ENCODE results near the gene ECM2. TPM values are rescaled to one million over a fixed set of nuclear protein-coding genes. Genes with fewer than 3 reads are reported as not detected.

Gene ECM2
- total RNA-seq, 2 donors from 2014 or later = 1.8 to 3.2 TPM

DNA sequence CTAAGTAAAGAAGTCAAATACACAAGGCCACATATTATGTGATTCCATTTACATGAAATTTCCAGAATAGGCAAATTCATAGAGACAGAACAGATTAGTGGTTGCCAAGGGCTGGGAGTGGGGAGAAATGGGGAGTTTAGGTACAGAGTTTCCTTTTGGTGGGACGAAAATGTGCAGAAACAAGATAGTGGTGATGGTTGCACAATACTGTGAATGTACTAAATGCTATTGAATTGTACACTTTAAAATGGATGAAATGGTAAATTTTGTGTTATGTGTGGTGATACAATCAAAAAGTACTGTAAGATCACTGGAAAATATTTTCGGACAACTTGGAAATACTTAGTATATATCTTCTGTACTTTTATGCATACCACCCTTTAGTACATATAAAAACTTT lies 15.0 kb downstream of the ECM2 start:
- Histone ChIP-seq H3K27me3 (ENCODE audit: control insufficient read depth, insufficient read depth, low read length, poor library complexity, severe bottlenecking) (no peaks in the 10 kb centered on the region), H3K9me3 (ENCODE audit: control insufficient read depth, low read length) (no peaks in the 10 kb centered on the region), H3K9ac (ENCODE audit: extremely low read depth, low read length, poor library complexity, severe bottlenecking) (no peak overlapping the region), H3K36me3 (ENCODE audit: control insufficient read depth, insufficient read depth, low read length) (no peaks in the 10 kb centered on the region), H3K4me1 (ENCODE audit: control insufficient read depth, insufficient read depth, low read length) (peaks cover 6% of the 10 kb centered on the region), H3K4me3 (ENCODE audit: low read length) (no peak overlapping the region), H3K27ac (ENCODE audit: low read depth, low read length) (no peak overlapping the region)
- H3K27me3 Mint-ChIP-seq (ENCODE audit: insufficient read depth) = no peaks in the 10 kb centered on the region
- no peak overlapping the region for H3K4me3 Mint-ChIP-seq
- TF ChIP-seq, protein P1, sequence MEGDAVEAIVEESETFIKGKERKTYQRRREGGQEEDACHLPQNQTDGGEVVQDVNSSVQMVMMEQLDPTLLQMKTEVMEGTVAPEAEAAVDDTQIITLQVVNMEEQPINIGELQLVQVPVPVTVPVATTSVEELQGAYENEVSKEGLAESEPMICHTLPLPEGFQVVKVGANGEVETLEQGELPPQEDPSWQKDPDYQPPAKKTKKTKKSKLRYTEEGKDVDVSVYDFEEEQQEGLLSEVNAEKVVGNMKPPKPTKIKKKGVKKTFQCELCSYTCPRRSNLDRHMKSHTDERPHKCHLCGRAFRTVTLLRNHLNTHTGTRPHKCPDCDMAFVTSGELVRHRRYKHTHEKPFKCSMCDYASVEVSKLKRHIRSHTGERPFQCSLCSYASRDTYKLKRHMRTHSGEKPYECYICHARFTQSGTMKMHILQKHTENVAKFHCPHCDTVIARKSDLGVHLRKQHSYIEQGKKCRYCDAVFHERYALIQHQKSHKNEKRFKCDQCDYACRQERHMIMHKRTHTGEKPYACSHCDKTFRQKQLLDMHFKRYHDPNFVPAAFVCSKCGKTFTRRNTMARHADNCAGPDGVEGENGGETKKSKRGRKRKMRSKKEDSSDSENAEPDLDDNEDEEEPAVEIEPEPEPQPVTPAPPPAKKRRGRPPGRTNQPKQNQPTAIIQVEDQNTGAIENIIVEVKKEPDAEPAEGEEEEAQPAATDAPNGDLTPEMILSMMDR (conservative IDR thresholded peaks at IDR 0.05) = no peak
- no peak for DNase-seq
- no peak overlapping the region for H3K27ac Mint-ChIP-seq
- H3K36me3 Mint-ChIP-seq (ENCODE audit: low read depth) = peaks cover 2% of the 10 kb centered on the region
- WGBS, 2 experiments (ENCODE audit: insufficient coverage in 1 of 2, insufficient read length in 1 of 2) = 88 to 100% methylated on average over 1 of the region's 2 CpGs
- peaks cover 21% of the 10 kb centered on the region for H3K4me1 Mint-ChIP-seq
- H3K9me3 Mint-ChIP-seq = peaks cover 4% of the 10 kb centered on the region

DNA sequence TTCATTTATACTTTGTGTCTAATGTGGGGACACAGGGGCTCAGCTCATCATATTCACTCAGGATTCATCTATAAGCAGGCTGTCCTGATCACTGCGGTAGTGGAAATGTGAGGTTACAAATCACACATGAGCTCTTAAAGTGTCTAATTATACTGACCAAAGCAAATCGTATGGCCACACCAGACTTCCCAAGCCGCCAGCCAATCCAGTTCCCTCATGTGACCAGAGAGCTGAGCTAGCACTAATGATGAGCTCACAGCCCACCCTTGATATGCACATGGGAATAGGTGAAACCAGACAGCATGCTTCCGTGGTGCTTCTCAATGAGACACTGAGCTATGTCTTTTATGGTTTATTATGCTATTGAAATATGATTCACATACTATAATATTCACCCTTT lies 17.6 kb downstream of the ECM2 start:
- 93 to 97% methylated on average over 3 of the region's 4 CpGs for WGBS, 2 experiments (ENCODE audit: insufficient coverage in 1 of 2, insufficient read length in 1 of 2)
- Mint-ChIP-seq H3K36me3 (ENCODE audit: low read depth) (peaks cover 2% of the 10 kb centered on the region), H3K27ac (no peak overlapping the region), H3K4me3 (no peak overlapping the region), H3K27me3 (ENCODE audit: insufficient read depth) (no peaks in the 10 kb centered on the region), H3K9me3 (peaks cover 4% of the 10 kb centered on the region), H3K4me1 (peaks cover 13% of the 10 kb centered on the region)
- H3K4me1 ChIP-seq (ENCODE audit: control insufficient read depth, insufficient read depth, low read length) = peaks cover 4% of the 10 kb centered on the region
- H3K4me3 ChIP-seq (ENCODE audit: low read length) = no peak overlapping the region
- no peak overlapping the region for H3K9ac ChIP-seq (ENCODE audit: extremely low read depth, low read length, poor library complexity, severe bottlenecking)
- H3K36me3 ChIP-seq (ENCODE audit: control insufficient read depth, insufficient read depth, low read length) = no peaks in the 10 kb centered on the region
- no peak overlapping the region for H3K27ac ChIP-seq (ENCODE audit: low read depth, low read length)
- H3K27me3 ChIP-seq (ENCODE audit: control insufficient read depth, insufficient read depth, low read length, poor library complexity, severe bottlenecking) = no peaks in the 10 kb centered on the region
- TF ChIP-seq, protein P1 (conservative IDR thresholded peaks at IDR 0.05) = no peak
- H3K9me3 ChIP-seq (ENCODE audit: control insufficient read depth, low read length) = no peaks in the 10 kb centered on the region
- no peak for DNase-seq

DNA sequence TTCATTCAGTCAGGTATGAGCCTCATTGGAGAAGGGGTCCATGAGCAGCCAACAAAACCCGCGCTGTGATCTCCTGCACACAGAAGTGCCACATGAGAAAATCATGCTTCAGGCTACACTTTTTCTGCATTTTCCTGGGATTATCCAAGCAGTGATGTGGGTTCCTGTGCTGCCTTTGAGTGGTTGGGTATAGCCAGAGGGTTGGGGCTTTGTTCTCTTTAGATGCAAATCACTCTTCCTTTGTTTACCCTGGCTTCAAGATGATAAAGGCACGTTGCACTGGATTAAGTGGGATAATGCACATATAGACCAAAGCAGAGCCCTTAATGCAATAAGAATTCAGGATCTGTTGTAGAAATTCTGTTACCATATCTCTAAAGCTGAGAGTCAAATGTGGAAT lies 18.7 kb downstream of the ECM2 start:
- Histone ChIP-seq H3K9me3 (ENCODE audit: control insufficient read depth, low read length) (no peaks in the 10 kb centered on the region), H3K27ac (ENCODE audit: low read depth, low read length) (no peak overlapping the region), H3K4me1 (ENCODE audit: control insufficient read depth, insufficient read depth, low read length) (peaks cover 3% of the 10 kb centered on the region), H3K9ac (ENCODE audit: extremely low read depth, low read length, poor library complexity, severe bottlenecking) (no peak overlapping the region), H3K27me3 (ENCODE audit: control insufficient read depth, insufficient read depth, low read length, poor library complexity, severe bottlenecking) (no peaks in the 10 kb centered on the region), H3K4me3 (ENCODE audit: low read length) (no peak overlapping the region), H3K36me3 (ENCODE audit: control insufficient read depth, insufficient read depth, low read length) (no peaks in the 10 kb centered on the region)
- Mint-ChIP-seq H3K4me1 (peaks cover 11% of the 10 kb centered on the region), H3K4me3 (no peak overlapping the region), H3K27me3 (ENCODE audit: insufficient read depth) (no peaks in the 10 kb centered on the region), H3K9me3 (peaks cover 3% of the 10 kb centered on the region), H3K27ac (no peak overlapping the region), H3K36me3 (ENCODE audit: low read depth) (no peaks in the 10 kb centered on the region)
- TF ChIP-seq, protein P1 (conservative IDR thresholded peaks at IDR 0.05) = no peak
- no peak for DNase-seq
- 32 to 60% methylated on average over 2 to 3 of the region's 3 CpGs for WGBS, 2 experiments (ENCODE audit: insufficient coverage in 1 of 2, insufficient read length in 1 of 2)
